Measurements from ENCODE around the gene ADK. TPM values are rescaled to one million over a fixed set of nuclear protein-coding genes. Genes with fewer than 3 reads are reported as not detected.
"Not testable (repeated sequence)": the region's sequence is repeated elsewhere in the genome, so short reads cannot be mapped to it uniquely, and the experiment has no call there.

The ADK gene
- total RNA-seq, 1 donor from 2014 or later = 32.5 TPM

- no peak for ATAC-seq
- intact Hi-C loops (cut with DNase I) = no loop called here
- no peak for DNase-seq (ENCODE audit: low spot score)
These were observed 337.9 kb downstream of the ADK start for GRCh38 chr10:74488907-74489306.

DNA sequence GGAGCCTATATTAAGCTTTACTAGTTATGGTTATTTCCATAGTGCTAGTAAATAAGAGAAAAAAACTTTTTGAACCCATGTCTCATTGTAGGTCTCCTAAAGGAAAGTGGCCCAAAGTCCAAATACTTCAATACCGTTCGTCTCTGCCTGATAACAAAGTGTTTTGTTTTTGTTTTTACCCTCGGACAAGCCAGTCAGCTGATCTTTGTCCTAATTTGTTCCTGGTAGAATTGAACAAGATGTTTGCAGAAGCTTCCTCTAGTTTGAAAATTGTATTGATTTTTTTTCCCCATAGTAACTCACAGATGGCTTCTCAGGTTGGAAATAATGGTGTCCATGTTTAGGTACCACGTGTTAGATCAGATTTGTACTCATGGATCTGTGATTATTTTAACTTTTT, 339.5 kb downstream of the ADK start:
- ATAC-seq = no peak
- intact Hi-C loops (cut with DNase I) = no loop called here
- DNase-seq (ENCODE audit: low spot score) = no peak

DNA sequence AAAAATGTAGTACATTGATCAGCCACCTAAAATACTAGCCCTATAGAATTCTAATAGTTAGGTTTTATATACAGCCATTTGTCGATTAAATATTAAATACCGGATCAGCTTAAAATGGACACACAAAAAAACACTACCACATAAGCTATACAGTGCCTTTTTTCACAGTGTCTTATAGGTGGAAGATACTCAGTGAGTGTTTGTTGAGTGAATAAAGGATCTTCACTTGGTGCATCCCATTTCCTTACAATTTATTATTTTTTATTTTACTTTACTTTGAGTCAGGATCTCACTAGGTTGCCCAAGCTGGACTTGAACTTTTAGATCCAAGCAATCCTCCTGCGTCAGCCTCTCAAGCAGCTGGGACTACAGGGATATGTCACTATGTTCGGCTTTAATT, 340.0 kb downstream of the ADK start:
- ATAC-seq (no peak), DNase-seq (ENCODE audit: low spot score) (no peak)
- intact Hi-C loops (cut with DNase I) = no loop called here

GRCh38 chr10:74496276-74496675, 345.3 kb downstream of the ADK start:
- not testable (repeated sequence) for DNase-seq (ENCODE audit: low spot score)

DNA sequence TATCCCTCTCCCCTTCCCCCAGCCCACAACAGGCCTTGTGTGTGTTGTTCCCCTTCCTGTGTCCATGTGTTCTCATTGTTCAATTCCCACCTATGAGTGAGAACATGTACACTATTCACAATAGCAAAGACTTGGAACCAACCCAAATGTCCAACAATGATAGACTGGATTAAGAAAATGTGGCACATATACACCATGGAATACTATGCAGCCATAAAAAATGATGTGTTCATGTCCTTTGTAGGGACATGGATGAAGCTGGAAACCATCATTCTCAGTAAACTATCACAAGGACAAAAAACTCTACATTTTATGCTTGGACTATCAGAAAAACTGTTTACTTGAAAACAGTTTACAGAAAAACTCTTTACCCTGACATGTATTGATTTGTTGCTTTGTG, 347.6 kb downstream of the ADK start:
- ATAC-seq; intact Hi-C loops (cut with DNase I); DNase-seq (ENCODE audit: low spot score): not testable (repeated sequence)

More at GRCh38 chr10:74496276-74496675, 345.3 kb downstream of the ADK start:
- intact Hi-C loops (cut with DNase I); ATAC-seq: not testable (repeated sequence)

- intact Hi-C loops (cut with DNase I) = no loop called here
- ATAC-seq (no peak), DNase-seq (ENCODE audit: low spot score) (no peak)
These were observed 349.1 kb downstream of the ADK start for GRCh38 chr10:74500026-74500704.

GRCh38 chr10:74500816-74501215, 349.8 kb downstream of the ADK start:
- DNase-seq (ENCODE audit: low spot score) = no peak
- intact Hi-C loops (cut with DNase I) = no loop called here
- no peak for ATAC-seq

GRCh38 chr10:74502963-74503608, 352.1 kb downstream of the ADK start:
- DNase-seq (ENCODE audit: low spot score) = no peak
- no peak for ATAC-seq
- intact Hi-C loops (cut with DNase I) = no loop called here

DNA sequence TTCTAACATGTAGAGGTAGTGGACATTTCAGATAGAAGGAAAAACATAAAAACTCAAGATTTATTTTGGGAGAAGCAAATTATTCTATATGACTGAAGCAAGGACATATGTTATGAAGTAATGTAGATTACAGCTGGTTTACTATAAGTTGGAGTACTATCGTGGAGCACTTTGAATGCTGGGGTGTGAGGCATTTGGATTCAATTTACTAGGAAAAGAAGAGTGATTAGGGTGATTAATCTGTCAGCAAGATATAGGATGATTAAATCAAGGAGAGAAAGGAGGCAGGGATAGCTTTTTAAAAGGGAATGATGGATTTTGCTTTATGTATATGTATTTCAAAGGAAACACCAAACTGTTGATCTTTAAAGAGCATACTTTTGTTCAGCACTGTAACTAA, 356.9 kb downstream of the ADK start:
- no peak for ATAC-seq
- intact Hi-C loops (cut with DNase I) = no loop called here
- DNase-seq (ENCODE audit: low spot score) = no peak

GRCh38 chr10:74510594-74510993, 359.6 kb downstream of the ADK start:
- no peak for ATAC-seq
- intact Hi-C loops (cut with DNase I) = no loop called here

DNA sequence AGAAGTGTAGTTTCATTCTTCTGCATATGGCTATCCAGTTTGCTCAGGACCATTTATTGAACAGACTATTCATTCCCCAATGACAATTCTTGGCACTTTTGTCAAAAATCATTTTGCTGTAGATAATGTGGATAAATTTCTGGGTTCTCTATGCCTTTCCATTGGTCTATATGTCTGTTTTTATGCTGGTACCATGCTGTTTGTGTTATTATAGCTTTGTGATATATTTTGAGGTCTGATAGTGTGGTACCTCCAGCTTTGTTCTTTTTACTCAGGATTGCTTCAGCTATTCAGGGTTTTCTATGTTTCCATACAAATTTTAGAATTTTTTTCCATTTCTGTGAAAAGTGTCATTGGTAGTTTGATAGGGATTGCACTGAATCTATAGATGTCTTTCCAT, 360.0 kb downstream of the ADK start:
- ATAC-seq = no peak

More at GRCh38 chr10:74510594-74510993, 359.6 kb downstream of the ADK start:
- no peak for DNase-seq (ENCODE audit: low spot score)

DNA sequence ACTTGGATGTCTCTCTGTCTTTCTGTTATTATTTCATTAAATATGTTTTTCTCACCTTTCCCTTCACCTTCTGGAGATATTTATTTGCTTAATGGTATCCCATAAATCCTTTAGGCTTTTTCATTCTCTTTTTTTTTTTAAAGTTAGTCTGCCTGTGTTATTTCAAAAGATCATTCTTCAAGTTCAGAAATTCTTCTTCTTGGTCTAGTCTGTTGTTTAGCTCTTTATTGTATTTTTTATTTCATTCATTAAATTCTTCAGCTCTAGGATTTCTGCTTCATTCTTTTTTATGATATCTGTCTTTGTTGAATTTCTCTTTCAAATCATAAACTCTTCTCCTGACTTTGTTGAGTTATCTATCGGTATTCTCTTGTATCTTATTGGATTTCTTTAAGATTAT, 363.3 kb downstream of the ADK start:
- intact Hi-C loops (cut with DNase I) = no loop called here
- ATAC-seq = no peak
- no peak for DNase-seq (ENCODE audit: low spot score)

More for the DNA sequence above, 360.0 kb downstream of the ADK start:
- DNase-seq (ENCODE audit: low spot score) = no peak
- intact Hi-C loops (cut with DNase I) = no loop called here

DNA sequence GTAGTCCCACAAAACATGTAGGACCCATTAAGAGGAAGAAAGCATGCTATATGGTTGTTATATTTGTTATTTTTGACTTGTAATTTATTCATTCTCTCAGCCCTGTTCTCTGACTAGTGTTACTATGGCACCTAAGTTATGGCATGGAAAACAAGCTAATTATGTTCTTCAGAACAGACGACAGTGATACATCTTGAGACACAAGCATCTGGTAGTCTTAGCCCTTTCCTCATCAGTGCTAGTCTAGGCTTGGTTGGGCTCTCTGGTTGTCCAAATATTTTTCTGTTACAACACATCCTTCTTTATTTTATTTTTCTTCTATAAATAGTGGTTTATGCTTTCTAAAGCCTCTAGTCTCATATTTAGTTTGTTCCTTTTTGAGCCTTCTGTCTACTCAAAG, 367.0 kb downstream of the ADK start:
- no peak for DNase-seq (ENCODE audit: low spot score)
- no peak for ATAC-seq
- intact Hi-C loops (cut with DNase I) = no loop called here

DNA sequence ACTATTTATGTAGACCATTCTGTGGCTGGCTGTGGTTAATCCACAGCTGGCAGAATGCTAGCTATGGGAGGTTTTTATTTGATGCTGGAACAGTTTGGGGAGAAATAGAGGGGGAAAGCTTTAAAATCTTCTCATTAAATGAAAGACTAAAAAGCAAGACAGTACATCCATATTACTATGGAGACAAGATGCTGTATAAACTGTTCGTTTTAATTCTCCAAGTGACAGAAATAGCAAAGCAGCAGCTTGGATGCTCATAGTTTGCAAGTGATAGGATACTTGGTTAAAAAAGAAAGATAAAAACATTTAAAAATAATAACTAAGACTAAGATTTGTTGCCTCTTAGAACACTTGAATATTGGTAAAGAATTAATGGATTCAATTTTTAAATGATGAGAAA, 370.5 kb downstream of the ADK start:
- ATAC-seq = no peak
- no peak for DNase-seq (ENCODE audit: low spot score)
- intact Hi-C loops (cut with DNase I) = no loop called here

GRCh38 chr10:74523199-74523598, 372.2 kb downstream of the ADK start:
- DNase-seq (ENCODE audit: low spot score) = no peak
- intact Hi-C loops (cut with DNase I) = no loop called here
- no peak for ATAC-seq

GRCh38 chr10:74525885-74526284, 374.9 kb downstream of the ADK start:
- ATAC-seq = no peak
- intact Hi-C loops (cut with DNase I) = no loop called here
- DNase-seq (ENCODE audit: low spot score) = no peak

DNA sequence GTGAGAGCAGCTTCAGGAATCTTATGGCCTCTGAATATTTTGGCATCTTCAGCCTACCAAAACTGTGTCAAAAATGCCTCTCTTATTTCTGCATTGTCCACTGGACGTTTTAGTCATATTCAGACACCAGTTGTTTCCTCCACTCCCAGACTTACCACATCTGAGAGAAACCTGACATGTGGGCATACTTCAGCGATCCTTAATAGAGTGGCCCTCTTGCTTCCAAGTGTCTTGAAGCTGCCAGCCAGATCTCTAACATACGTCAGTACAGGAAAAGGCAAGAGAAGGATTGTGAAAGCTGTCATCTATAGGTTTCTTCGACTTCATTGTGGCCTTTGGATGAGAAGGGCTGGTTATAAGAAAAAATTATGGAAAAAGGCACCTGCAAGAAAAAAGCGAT, 376.6 kb downstream of the ADK start:
- intact Hi-C loops (cut with DNase I); DNase-seq (ENCODE audit: low spot score); ATAC-seq: not testable (repeated sequence)

- DNase-seq (ENCODE audit: low spot score) (no peak), ATAC-seq (no peak)
- intact Hi-C loops (cut with DNase I) = no loop called here
These were observed 378.2 kb downstream of the ADK start for GRCh38 chr10:74529205-74529604.

GRCh38 chr10:74530981-74531380, 380.0 kb downstream of the ADK start:
- DNase-seq (ENCODE audit: low spot score) (no peak), ATAC-seq (no peak)
- intact Hi-C loops (cut with DNase I) = no loop called here

- ATAC-seq = no peak
- intact Hi-C loops (cut with DNase I) = no loop called here
- no peak for DNase-seq (ENCODE audit: low spot score)
These were observed 388.3 kb downstream of the ADK start for GRCh38 chr10:74539317-74539716.

DNA sequence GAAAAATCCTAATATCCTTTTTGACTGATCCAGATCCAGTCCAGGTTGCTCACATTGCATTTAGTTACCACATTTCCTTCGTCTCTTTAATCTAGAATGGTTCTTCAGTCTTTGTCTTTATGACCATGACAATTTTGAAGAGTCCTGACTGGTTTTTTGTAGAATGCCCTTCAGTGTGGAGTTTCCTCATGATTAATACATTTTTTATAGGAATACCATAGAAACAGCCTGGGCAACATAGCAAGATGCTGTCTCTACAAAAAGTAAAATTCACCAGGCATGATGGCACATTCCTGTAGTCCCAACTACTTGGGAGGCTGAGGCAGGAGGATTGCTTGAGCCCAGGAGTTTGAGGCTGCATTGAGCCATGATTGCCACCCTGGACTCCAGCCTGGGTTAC, 390.4 kb downstream of the ADK start:
- intact Hi-C loops (cut with DNase I) = no loop called here
- ATAC-seq = no peak
- DNase-seq (ENCODE audit: low spot score) = no peak

Measured in sciatic nerve (tissue), 2 donors.